Anterior cingulate cortex (tissue), 58 donors: Measurements from ENCODE around the gene KCNQ1.

Source experiments
- DNase-seq, 58 donors: peaks; one replicate each; lab custom pipeline; 2025; lab: John Stamatoyannopoulos, UW

Gene KCNQ1, protein sequence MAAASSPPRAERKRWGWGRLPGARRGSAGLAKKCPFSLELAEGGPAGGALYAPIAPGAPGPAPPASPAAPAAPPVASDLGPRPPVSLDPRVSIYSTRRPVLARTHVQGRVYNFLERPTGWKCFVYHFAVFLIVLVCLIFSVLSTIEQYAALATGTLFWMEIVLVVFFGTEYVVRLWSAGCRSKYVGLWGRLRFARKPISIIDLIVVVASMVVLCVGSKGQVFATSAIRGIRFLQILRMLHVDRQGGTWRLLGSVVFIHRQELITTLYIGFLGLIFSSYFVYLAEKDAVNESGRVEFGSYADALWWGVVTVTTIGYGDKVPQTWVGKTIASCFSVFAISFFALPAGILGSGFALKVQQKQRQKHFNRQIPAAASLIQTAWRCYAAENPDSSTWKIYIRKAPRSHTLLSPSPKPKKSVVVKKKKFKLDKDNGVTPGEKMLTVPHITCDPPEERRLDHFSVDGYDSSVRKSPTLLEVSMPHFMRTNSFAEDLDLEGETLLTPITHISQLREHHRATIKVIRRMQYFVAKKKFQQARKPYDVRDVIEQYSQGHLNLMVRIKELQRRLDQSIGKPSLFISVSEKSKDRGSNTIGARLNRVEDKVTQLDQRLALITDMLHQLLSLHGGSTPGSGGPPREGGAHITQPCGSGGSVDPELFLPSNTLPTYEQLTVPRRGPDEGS

DNA sequence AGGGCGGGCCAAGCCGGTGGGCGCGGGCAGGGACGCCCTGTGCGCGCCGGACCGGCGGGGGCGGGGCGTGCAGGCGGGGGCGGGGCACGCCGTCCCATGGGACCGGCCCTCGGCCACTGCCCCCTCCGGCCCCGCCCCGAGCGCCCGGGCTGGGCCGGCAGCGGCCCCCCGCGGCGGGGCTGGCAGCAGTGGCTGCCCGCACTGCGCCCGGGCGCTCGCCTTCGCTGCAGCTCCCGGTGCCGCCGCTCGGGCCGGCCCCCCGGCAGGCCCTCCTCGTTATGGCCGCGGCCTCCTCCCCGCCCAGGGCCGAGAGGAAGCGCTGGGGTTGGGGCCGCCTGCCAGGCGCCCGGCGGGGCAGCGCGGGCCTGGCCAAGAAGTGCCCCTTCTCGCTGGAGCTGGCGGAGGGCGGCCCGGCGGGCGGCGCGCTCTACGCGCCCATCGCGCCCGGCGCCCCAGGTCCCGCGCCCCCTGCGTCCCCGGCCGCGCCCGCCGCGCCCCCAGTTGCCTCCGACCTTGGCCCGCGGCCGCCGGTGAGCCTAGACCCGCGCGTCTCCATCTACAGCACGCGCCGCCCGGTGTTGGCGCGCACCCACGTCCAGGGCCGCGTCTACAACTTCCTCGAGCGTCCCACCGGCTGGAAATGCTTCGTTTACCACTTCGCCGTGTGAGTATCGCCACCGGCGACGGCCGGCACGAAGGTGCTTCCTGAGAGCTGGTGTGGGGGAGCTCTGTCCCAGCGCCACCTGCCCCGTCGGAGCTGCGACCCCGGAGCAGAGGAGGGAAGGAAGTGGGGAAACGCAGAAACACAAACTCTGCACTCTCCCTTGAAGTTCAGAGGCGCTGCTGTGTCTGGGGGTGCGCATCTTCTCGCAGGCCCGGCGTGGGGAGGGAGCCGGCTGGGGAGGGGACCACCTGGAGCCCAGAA, at the start of gene KCNQ1:
Gene KCNQ1, plus strand, starts transcription at position 188 of the 925 bp plus-strand sequence. Its CDS starts 91 bp downstream, at position 279.
- no peak for DNase-seq

DNA sequence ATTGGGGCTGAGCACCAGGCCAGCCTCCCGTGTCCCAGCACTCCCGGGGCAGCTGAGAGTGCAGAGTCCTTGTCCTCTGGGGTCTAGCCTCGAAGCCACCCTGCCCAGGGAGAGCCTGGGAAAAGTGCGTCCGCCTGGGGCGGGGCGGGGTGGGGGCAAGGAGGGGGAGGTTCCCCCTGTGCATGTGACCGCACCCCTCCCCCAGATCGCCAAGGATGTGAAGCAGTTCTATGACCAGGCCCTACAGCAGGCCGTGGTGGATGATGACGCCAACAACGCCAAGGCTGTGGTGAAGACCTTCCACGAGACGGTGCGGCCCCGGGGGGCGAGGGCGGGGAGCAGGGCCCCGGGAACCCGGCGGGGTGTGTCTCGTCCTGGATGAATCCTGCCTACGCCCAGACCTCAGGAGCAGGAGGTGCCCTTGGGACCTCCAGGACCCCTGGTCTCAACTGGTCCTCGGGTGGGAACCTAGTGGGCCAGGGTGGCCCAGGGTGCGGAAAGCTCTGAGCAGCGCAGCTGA, 49.5 kb upstream of the KCNQ1 start:
- no peak for DNase-seq

GRCh38 chr11:2395856-2396255, 49.0 kb upstream of the KCNQ1 start:
- no peak for DNase-seq

GRCh38 chr11:2396471-2396870, 48.3 kb upstream of the KCNQ1 start:
- no peak for DNase-seq

GRCh38 chr11:2397005-2397404, 47.8 kb upstream of the KCNQ1 start:
- no peak for DNase-seq

DNA sequence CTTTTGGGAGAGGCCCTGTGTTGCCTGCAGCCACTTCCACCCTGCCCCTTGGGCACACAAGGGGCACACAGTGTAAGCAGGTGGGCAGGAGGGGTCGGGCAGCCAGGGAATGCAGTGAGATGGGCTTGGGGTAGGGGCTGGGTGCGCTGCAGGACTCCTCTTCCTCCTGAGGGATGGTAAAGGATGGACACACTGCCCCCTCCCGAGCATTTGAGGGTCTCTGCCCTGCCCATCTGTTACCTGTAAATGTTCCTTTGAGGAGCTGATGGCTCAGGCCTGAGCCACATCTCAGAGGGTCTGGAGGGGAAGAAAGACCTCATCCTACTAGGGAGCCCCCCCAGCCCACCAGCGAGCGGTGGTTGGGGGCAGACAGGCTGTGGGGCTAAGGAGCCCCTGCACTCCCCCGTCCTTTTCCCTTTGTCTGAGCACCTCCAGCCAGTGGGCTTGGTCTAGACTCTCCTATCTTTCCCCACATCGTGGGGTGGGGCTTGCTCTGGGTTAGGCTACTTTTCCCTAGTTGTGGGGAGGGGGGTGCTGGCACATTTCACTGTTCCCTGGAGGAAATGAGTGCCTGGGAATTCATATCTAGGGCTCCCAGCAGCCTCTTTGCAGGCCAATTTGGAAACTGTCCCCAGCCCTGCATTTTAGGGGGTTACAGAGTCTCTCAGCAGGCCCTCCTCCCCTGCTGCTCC, 46.0 kb upstream of the KCNQ1 start:
- DNase-seq, result no peak

DNA sequence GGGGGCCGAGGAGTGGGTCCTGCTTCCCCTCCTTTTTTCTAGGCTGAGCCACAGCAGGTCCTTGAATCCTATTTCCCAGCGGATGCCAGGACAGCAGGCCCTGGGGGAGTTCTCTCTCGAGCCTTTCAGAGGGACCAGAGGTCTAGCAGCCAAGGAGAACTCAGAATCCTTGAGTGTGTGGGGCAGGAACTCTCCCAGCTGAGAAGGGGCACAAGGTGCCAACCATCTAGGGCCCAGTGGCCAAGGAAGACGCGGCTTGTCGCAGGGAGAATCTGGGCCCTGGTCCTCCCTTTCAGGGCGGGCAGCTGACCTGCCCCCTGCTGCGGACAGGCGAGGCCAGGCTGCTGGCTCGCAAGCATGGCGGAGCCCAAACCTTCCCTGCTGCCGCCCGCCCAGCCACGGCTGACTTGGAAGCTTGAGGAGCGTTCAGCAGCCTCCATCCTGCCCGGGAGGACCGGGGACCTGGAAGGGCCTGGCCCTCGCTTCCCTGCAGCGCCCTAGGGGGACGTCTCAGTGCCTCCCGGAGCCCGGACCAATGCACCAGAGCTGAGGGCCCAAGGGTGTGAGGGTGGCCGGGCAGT, 45.2 kb upstream of the KCNQ1 start:
- DNase-seq, result peak in 19 of 58 donors; percentile 45 to 79 (median 61)

GRCh38 chr11:2400069-2400761, 44.6 kb upstream of the KCNQ1 start, which contains the start of gene TSSC4:
Gene TSSC4, plus strand, starts transcription at chr11:2400750. Its CDS starts 1,884 bp downstream, at chr11:2402634.
- peak; percentile 97 to 100 (median 100) for DNase-seq

- peak in 3 of 58 donors; percentile 59 to 78 (median 63) for DNase-seq
Observed at GRCh38 chr11:2400762-2401435, 43.9 kb upstream of the KCNQ1 start.

DNA sequence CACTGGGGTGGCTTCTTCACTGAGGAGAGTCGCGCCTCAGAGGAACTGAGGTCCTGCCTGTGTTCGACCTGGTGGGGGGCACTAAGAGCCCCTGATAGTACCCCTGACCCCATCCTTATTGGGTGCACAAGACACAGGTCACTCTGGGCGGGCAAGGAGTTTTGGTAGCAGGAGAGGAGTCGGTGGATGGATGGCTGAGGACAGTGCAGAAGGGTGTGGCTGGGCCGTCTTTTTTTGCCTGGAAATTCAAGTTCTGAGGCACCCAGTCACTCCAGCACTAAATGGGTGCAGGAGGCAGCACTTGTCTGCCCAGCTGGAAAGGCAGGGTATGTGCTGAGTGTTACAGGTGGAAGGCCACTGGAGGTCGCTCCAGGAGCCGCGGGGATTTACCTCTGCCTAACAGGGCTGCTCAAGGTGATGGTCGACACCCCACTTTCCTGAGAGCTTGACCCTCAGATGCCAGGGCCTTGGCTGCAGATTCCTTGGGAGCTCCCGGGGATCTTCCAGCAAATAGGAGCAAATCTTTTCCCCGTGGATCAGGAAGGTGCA, 43.3 kb upstream of the KCNQ1 start:
- DNase-seq, result no peak

GRCh38 chr11:2402106-2402505, 42.7 kb upstream of the KCNQ1 start:
- no peak for DNase-seq

DNA sequence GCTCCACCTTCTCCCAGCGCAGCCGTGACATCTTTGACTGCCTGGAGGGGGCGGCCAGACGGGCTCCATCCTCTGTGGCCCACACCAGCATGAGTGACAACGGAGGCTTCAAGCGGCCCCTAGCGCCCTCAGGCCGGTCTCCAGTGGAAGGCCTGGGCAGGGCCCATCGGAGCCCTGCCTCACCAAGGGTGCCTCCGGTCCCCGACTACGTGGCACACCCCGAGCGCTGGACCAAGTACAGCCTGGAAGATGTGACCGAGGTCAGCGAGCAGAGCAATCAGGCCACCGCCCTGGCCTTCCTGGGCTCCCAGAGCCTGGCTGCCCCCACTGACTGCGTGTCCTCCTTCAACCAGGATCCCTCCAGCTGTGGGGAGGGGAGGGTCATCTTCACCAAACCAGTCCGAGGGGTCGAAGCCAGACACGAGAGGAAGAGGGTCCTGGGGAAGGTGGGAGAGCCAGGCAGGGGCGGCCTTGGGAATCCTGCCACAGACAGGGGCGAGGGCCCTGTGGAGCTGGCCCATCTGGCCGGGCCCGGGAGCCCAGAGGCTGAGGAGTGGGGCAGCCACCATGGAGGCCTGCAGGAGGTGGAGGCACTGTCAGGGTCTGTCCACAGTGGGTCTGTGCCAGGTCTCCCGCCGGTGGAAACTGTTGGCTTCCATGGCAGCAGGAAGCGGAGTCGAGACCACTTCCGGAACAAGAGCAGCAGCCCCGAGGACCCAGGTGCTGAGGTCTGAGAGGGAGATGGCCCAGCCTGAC, 41.7 kb upstream of the KCNQ1 start:
- no peak for DNase-seq

- no peak for DNase-seq
Observed at GRCh38 chr11:2404735-2405196, 40.0 kb upstream of the KCNQ1 start.

DNA sequence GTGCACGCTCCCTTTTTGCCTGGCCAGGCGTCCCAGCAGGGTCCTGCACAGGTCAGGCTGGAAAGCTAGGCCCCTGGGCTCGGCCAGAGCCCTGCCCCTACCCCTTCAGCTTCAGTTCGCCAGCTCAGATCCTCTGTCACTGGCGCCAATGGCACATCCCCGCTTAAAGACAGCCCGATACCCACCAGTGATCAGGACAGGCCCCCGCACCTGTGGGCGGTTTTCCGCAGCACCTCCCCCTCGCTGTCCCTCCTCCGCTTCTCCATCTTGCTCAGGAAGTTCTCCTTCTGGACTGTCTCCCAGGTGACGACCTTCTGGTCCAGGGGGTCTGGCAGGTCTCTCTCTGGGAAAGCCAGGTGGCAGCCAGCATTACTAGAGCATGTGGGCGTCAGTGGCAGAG, 38.4 kb upstream of the KCNQ1 start:
- DNase-seq, result no peak

DNA sequence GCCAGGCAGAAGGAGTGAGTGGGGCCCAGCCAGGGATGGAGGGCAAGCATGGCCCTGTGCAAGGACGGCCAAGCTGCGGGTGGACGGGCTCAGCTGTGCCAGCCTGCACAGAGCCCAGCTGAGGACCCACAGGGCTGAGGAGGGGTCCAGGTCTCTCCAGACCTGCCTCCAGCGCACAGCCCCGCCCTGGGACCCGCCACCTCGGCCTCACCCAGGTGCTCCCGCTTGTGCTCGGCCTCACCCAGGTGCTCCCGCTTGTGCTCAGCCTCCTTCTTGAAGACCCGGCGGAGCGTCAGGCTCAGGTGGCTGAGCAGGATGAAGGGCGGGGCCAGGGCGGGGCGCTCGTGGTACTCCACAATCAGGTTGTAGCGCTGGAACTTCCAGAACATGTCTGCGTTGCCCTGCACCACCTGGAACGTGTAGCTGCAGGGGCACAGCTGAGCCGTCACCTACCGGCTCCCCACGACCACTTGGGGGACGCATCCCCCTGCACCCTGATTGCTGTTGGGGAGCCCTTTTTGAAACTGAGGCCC, 37.9 kb upstream of the KCNQ1 start:
- no peak for DNase-seq

GRCh38 chr11:2408671-2409070, 36.1 kb upstream of the KCNQ1 start:
- DNase-seq, result no peak

GRCh38 chr11:2409126-2409525, 35.7 kb upstream of the KCNQ1 start:
- no peak for DNase-seq
